ENCODE measurements around the gene TTC22.

TTC22 gene

GRCh38 chr1:54808443-54809207, 7.5 kb upstream of the TTC22 start:
- peak; percentile 24 for DNase-seq (ENCODE audit: low read depth)

- DNase-seq (ENCODE audit: low read depth), result no peak
Measured at GRCh38 chr1:54807756-54808155, 6.6 kb upstream of the TTC22 start.

- DNase-seq (ENCODE audit: low read depth), result no peak
Measured at GRCh38 chr1:54806931-54807611, 5.9 kb upstream of the TTC22 start.

DNA sequence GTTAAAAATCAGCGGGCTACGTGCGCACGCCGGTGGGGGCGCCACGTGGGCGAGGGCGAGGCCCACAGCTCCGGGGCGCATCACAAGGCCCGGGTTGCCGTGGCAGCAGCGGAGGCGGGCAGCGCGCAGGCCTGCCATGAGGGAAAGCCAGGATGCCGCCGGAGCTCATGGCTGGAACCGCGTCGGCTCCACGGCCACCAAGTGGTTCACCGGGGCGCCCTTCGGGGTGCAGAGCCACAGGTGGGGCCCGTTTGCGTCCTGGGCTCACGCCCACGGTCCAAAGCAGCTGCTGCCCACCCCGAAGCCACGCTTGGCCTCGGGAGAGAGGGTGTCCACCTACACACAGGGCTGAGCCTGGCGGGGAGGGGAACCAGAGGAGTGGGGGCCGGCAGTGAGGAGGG, 4.9 kb upstream of the TTC22 start:
- no peak for DNase-seq (ENCODE audit: low read depth)

- DNase-seq (ENCODE audit: low read depth), result no peak
Measured at GRCh38 chr1:54805466-54805865, 4.3 kb upstream of the TTC22 start.

GRCh38 chr1:54804471-54805132, 3.5 kb upstream of the TTC22 start:
- DNase-seq (ENCODE audit: low read depth), result peak; percentile 11

- peak; percentile 32 for DNase-seq (ENCODE audit: low read depth)
Measured at GRCh38 chr1:54803761-54804470, 2.8 kb upstream of the TTC22 start.

GRCh38 chr1:54800041-54800898, 853 bp downstream of the TTC22 start:
- DNase-seq (ENCODE audit: low read depth), result no peak

DNA sequence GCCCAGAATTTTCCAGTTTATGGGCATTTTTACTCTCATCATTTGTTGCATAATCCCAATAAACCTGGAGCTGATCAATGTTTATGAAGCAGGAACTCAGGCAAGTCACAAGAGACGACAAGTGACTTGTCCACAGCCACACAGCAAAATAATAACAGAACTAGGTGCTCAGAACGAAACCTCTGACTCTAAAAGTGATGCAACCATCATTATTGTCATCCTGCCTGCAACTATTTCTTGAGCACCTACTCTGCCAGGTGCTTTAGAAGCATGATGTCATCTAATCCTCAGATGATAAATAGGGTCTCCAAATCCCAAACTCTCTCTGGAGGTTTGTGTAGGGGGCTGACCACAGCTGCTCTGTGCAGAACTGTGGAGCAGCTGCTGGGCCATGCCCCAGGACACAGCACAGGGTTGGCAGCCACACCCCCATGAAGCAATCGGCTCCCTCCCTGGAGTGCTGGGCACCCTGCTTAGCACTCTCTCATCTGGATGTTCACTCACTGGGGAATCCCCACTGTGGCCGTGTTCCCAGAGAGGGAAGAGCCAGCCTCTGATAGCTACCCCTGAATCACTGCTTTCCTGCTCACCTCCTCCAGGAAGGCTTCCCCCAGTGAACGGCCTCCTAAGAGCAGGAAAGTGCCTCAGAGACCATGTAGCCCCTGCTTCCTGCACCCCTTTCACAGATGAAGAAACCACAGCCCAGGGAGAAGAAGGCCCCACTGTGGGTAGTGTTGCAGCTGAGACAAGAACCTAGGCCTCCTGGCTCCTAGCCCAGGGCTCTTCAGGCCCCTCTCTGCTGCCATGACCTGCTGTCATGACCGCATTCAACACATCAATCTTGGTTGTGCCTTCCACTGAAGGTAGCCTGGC, 2.1 kb downstream of the TTC22 start:
- DNase-seq (ENCODE audit: low read depth), result peak; percentile 58

GRCh38 chr1:54798206-54798605, 2.9 kb downstream of the TTC22 start:
- DNase-seq (ENCODE audit: low read depth), result no peak

DNA sequence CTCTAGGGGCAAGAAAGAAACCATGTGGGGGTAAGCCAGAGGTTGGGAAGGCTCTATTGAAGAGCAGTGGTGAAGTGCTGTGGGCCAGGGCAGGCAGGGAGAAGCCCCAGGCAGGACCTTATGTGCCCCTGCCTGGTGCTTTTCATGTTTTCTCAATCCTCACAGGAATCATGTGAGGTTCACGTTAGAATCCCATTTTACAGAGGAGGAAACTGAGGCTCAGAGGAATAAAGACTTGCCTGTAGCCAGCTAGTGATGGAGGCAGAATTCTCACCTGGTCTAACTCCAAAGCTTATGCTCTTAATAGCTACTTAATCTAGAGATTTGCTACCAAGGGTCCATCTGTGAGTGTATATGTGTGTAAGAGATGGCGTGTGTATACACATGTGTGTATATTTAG, 4.2 kb downstream of the TTC22 start:
- DNase-seq (ENCODE audit: low read depth), result no peak

GRCh38 chr1:54795841-54796468, 5.2 kb downstream of the TTC22 start:
- DNase-seq (ENCODE audit: low read depth), result no peak

GRCh38 chr1:54795356-54795665, 5.8 kb downstream of the TTC22 start:
- DNase-seq (ENCODE audit: low read depth), result no peak

DNA sequence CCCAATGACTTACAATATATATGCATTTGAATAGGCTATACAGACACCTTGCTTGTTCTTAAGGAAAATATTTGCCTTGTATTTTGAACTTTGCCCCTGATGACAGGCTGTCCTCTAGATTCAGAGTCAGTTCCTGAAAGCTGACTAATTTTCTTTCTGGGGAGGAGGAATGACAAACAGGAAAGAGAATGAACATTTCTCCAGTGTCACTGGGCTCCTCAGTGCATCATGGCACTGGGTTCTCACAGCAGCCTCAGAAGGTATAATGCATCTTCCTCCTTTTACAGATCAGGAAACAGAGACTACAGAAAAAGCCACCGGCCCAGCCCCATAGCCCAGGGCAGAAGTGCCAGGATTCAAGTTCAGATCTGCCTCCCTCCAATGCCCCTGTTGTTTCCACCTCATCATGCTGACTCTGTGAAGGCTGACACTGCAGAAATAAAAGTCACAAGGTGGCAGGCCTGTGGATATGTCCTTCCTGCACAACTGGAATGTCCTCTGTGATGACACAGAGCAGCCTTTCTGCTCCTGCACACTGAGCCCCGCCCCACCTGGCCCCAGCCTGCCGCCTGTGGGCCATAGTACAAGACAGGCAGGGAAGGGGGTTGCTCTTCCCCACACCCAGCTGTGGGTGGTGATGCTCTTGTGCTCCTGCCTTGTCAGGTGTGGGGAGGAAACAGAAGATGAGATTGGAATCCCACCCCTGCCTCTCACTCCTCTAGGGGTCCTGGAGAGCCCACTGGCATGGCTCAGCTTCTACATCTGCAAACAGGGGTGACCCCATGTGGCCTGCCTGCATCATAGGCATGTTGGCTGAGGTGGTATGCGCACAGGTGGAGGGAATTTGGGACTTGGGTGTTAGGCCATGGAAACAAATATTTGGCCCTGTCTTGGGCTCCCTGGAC, 6.4 kb downstream of the TTC22 start:
- no peak for DNase-seq (ENCODE audit: low read depth)

- DNase-seq (ENCODE audit: low read depth), result no peak
Measured at GRCh38 chr1:54792686-54793282, 8.3 kb downstream of the TTC22 start.

DNA sequence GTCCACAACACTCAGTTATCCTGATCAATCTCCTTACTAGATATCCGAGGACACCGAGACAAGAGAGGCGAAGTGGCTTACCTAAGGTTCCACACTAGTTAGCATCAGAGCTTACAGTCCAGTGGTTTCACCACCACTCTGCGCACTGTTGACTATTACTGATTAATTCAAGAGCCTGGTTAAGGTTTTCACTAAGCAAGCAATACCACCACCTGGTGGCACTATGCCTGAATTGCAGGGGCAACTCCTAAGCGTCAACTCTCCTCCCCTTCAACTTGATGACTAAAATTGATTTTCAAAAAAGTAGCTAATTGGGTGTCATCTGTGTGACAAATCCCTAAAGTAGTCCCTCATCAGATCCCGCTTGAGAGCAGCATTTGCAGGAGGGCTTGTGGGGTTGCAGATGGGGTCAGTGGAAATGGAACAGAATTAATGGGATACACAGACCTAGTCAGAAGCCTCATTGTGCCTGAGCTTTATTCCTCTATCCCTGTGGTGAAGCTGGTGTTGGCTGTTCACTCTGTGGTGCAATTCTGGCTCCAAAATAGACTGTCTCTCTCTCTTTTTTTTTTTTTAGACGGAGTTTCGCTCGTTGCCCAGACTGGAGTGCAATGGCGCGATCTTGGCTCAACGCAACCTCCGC, 9.1 kb downstream of the TTC22 start:
- DNase-seq (ENCODE audit: low read depth), result peak; percentile 35

DNA sequence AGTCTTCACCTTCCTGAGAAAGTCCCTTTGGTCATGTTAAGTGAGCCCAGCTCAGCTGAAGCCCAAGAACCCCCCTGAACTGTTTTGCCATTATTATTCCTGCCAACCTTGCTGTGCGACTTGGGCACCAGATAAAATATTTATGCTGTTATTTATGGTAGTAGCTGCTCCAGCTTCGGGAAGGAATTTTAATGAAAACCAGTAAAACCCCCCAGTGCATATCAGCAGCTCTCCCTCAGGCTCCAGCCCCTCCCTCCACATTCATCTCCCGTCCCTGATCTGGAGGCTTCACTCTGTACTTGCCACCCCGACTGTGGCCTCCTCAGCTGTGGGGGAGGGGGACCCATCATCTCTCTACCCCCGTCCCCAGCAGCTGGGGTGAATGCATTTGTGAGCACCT, 12.7 kb downstream of the TTC22 start:
- DNase-seq (ENCODE audit: low read depth), result no peak

- DNase-seq (ENCODE audit: low read depth), result no peak
Measured at GRCh38 chr1:54787604-54788003, 13.5 kb downstream of the TTC22 start.

All from amniotic epithelial cell (primary cell).